ENCODE data around the gene PLPP4.

Gene PLPP4

GRCh38 chr10:120527691-120528090 is 70.7 kb downstream of the PLPP4 start:
- no peak for DNase-seq

GRCh38 chr10:120530699-120531098 is 73.7 kb downstream of the PLPP4 start:
- DNase-seq = no peak

- DNase-seq = no peak
These were observed 81.1 kb downstream of the PLPP4 start for GRCh38 chr10:120538091-120538490.

GRCh38 chr10:120539076-120539475 is 82.0 kb downstream of the PLPP4 start:
- DNase-seq = no peak

- no peak for DNase-seq
These were observed 83.5 kb downstream of the PLPP4 start for GRCh38 chr10:120540486-120540885.

GRCh38 chr10:120541984-120542383 is 85.0 kb downstream of the PLPP4 start:
- DNase-seq = no peak

- no peak for DNase-seq
These were observed 85.6 kb downstream of the PLPP4 start for GRCh38 chr10:120542591-120542990.

GRCh38 chr10:120543291-120543690 is 86.3 kb downstream of the PLPP4 start:
- DNase-seq = no peak

GRCh38 chr10:120548210-120548609 is 91.2 kb downstream of the PLPP4 start:
- DNase-seq = no peak

GRCh38 chr10:120552262-120552661 is 95.2 kb downstream of the PLPP4 start:
- no peak for DNase-seq

GRCh38 chr10:120553911-120554310 is 96.9 kb downstream of the PLPP4 start:
- DNase-seq = no peak

GRCh38 chr10:120555436-120555835 is 98.4 kb downstream of the PLPP4 start:
- no peak for DNase-seq

GRCh38 chr10:120555842-120556532 is 99.0 kb downstream of the PLPP4 start:
- no peak for DNase-seq

- no peak for DNase-seq
These were observed 100.3 kb downstream of the PLPP4 start for GRCh38 chr10:120557311-120557710.

- DNase-seq = no peak
These were observed 102.8 kb downstream of the PLPP4 start for GRCh38 chr10:120559800-120560199.

GRCh38 chr10:120562956-120563355 is 105.9 kb downstream of the PLPP4 start:
- no peak for DNase-seq

- DNase-seq = no peak
These were observed 113.4 kb downstream of the PLPP4 start for GRCh38 chr10:120570418-120570817.

- no peak for DNase-seq
These were observed 114.2 kb downstream of the PLPP4 start for GRCh38 chr10:120571266-120571665.

GRCh38 chr10:120572307-120572706 is 115.3 kb downstream of the PLPP4 start:
- DNase-seq = no peak

- no peak for DNase-seq
These were observed 116.3 kb downstream of the PLPP4 start for GRCh38 chr10:120573355-120573754.

GRCh38 chr10:120574981-120575380 is 118.0 kb downstream of the PLPP4 start:
- DNase-seq = no peak

- DNase-seq = no peak
These were observed 118.4 kb downstream of the PLPP4 start for GRCh38 chr10:120575411-120575810.

GRCh38 chr10:120578134-120578533 is 121.1 kb downstream of the PLPP4 start:
- DNase-seq = no peak

- no peak for DNase-seq
These were observed 121.9 kb downstream of the PLPP4 start for GRCh38 chr10:120578890-120579289.
